ENCODE data around the gene PLD1.

DNA sequence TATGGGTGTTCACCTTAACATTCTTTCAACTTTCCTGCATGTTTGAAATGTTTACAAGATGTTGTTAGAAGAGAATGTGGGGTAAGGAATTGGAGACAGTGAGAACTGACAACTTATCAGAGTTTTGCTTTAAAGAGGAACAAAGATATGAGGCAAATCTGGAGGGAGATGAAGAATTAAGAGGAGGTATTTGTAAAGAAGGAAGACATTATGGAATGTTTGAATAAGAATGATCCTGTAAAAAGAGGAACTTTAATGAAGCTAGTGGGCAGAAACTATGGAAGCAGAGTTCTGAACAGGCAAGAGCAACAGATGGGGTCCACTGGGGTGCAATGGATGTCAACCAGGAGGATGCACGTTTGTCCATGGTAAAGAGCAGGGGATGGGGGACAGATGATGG is 27.7 kb downstream of the PLD1 start:
- TF ChIP-seq POLR2A (IDR thresholded peaks at IDR 0.05) (no peak), CTCF (IDR thresholded peaks at IDR 0.05) (no peak)

Data from esophagus squamous epithelium (tissue), 4 donors.